ENCODE measurements around the gene CCDC148. TPM values are rescaled to one million over a fixed set of nuclear protein-coding genes. Genes with fewer than 3 reads are reported as not detected.

CCDC148 gene
- polyA plus RNA-seq, 1 experiment = 0.22 TPM

- DNase-seq (ENCODE audit: low read depth, low spot score) = no peak
- Histone ChIP-seq H3K27me3 (ENCODE audit: control insufficient read depth, insufficient read depth, low read length) (no peaks in the 10 kb centered on the region), H3K27ac (ENCODE audit: low read depth, low read length) (no peak overlapping the region), H3K4me3 (ENCODE audit: low read depth, low read length) (no peak overlapping the region), H3K9me3 (ENCODE audit: control insufficient read depth, insufficient read depth, low read length) (no peaks in the 10 kb centered on the region)
- ChIA-PET CTCF (no interaction called here), POLR2A (no interaction called here)
- no peak for TF ChIP-seq CTCF (IDR thresholded peaks at IDR 0.05; ENCODE audit: low read depth, low read length)
Measured at GRCh38 chr2:158500333-158500732, 43.8 kb upstream of the CCDC148 start.

GRCh38 chr2:158499383-158499782 is 42.8 kb upstream of the CCDC148 start:
- Histone ChIP-seq H3K27me3 (ENCODE audit: control insufficient read depth, insufficient read depth, low read length) (no peaks in the 10 kb centered on the region), H3K9me3 (ENCODE audit: control insufficient read depth, insufficient read depth, low read length) (no peaks in the 10 kb centered on the region), H3K4me3 (ENCODE audit: low read depth, low read length) (no peak overlapping the region), H3K27ac (ENCODE audit: low read depth, low read length) (no peak overlapping the region)
- no peak for DNase-seq (ENCODE audit: low read depth, low spot score)
- ChIA-PET CTCF (no interaction called here), POLR2A (no interaction called here)
- TF ChIP-seq CTCF (IDR thresholded peaks at IDR 0.05; ENCODE audit: low read depth, low read length) = no peak

- H3K9me3 ChIP-seq (ENCODE audit: control insufficient read depth, insufficient read depth, low read length) = no peaks in the 10 kb centered on the region
- ChIA-PET POLR2A (no interaction called here), CTCF (no interaction called here)
- no peak for DNase-seq (ENCODE audit: low read depth, low spot score)
- H3K27ac ChIP-seq (ENCODE audit: low read depth, low read length) = no peak overlapping the region
- TF ChIP-seq CTCF (IDR thresholded peaks at IDR 0.05; ENCODE audit: low read depth, low read length) = no peak
- H3K4me3 ChIP-seq (ENCODE audit: low read depth, low read length) = no peak overlapping the region
- no peaks in the 10 kb centered on the region for H3K27me3 ChIP-seq (ENCODE audit: control insufficient read depth, insufficient read depth, low read length)
Measured at GRCh38 chr2:158498749-158499136, 42.2 kb upstream of the CCDC148 start.

GRCh38 chr2:158498043-158498748 is 41.6 kb upstream of the CCDC148 start:
- H3K27me3 ChIP-seq (ENCODE audit: control insufficient read depth, insufficient read depth, low read length) = no peaks in the 10 kb centered on the region
- CTCF ChIA-PET = interaction anchor here (1.6 kb wide), 1 partner anchor 248 kb away, joined by 3 read pairs; no protein-coding TSS in a partner anchor
- TF ChIP-seq CTCF (IDR thresholded peaks at IDR 0.05; ENCODE audit: low read depth, low read length) = no peak
- no peak overlapping the region for H3K27ac ChIP-seq (ENCODE audit: low read depth, low read length)
- no peaks in the 10 kb centered on the region for H3K9me3 ChIP-seq (ENCODE audit: control insufficient read depth, insufficient read depth, low read length)
- POLR2A ChIA-PET = no interaction called here
- no peak for DNase-seq (ENCODE audit: low read depth, low spot score)
- no peak overlapping the region for H3K4me3 ChIP-seq (ENCODE audit: low read depth, low read length)

- Histone ChIP-seq H3K27me3 (ENCODE audit: control insufficient read depth, insufficient read depth, low read length) (no peaks in the 10 kb centered on the region), H3K4me3 (ENCODE audit: low read depth, low read length) (no peak overlapping the region), H3K9me3 (ENCODE audit: control insufficient read depth, insufficient read depth, low read length) (no peaks in the 10 kb centered on the region), H3K27ac (ENCODE audit: low read depth, low read length) (no peak overlapping the region)
- TF ChIP-seq CTCF (IDR thresholded peaks at IDR 0.05; ENCODE audit: low read depth, low read length) = no peak
- ChIA-PET POLR2A (no interaction called here), CTCF (interaction anchor here (1.3 to 1.6 kb wide), 2 partner anchors 10 to 248 kb away, joined by 3 read pairs; no protein-coding TSS in a partner anchor)
- no peak for DNase-seq (ENCODE audit: low read depth, low spot score)
Measured at GRCh38 chr2:158497486-158497885, 40.9 kb upstream of the CCDC148 start.
